H1 (cell line): ENCODE data around the gene WDR41. TPM values are rescaled to one million over a fixed set of nuclear protein-coding genes. Genes with fewer than 3 reads are reported as not detected.

Experiments
- CTCF ChIA-PET: fragments of 300-600 bp; sonication (Branson Sonifier 250); formaldehyde crosslinking; loops from one replicate; lab custom pipeline; 2021; ENCODE audit not compliant: partially characterized antibody; lab: Charles Lee
- POLR2A ChIA-PET: fragments of 300-600 bp; sonication (Branson Sonifier 250); formaldehyde crosslinking; loops from one replicate; lab custom pipeline; 2021; ENCODE audit warnings: inconsistent platforms; ENCODE audit not compliant: partially characterized antibody; lab: Charles Lee
- DNase-seq, 2 experiments: peaks; one replicate each; pipeline versions ENCODE4 v3.0.0 to v3.0.0-alpha.2; 2010 to 2022; ENCODE audit warnings: low spot score in 2 of 2, low read depth in 1 of 2, mixed read lengths in 1 of 2
- FAIRE-seq: peaks from 2 replicates; lab custom pipeline; 2011; peaks lifted over from hg19 to GRCh38; lab: Jason Lieb, UNC
- H2AFZ ChIP-seq: 2 replicates; pipeline ENCODE4 v1.8.1; 2012; ENCODE audit warnings: low read length, inconsistent platforms
- H2AK5ac ChIP-seq: 2 replicates; pipeline ENCODE4 v1.6.1; 2013; ENCODE audit warnings: low read depth, low read length
- H2BK120ac ChIP-seq: replicated peaks from 2 replicates; pipeline ENCODE3; 2013; ENCODE audit warnings: low read depth, low read length, inconsistent platforms
- H2BK12ac ChIP-seq: 2 replicates; pipeline ENCODE4 v1.6.1; 2013; ENCODE audit warnings: low read depth, low read length
- H2BK15ac ChIP-seq: 2 replicates; pipeline ENCODE4 v1.6.1; 2013; ENCODE audit warnings: low read length
- H2BK20ac ChIP-seq: 2 replicates; pipeline ENCODE4 v1.6.1; 2013; ENCODE audit warnings: low read length
- H2BK5ac ChIP-seq: 2 replicates; pipeline ENCODE4 v1.6.1; 2013; ENCODE audit warnings: low read depth, low read length
- H3K14ac ChIP-seq: 2 replicates; pipeline ENCODE4 v1.6.1; 2013; ENCODE audit warnings: inconsistent platforms; ENCODE audit not compliant: insufficient read length
- H3K18ac ChIP-seq: 2 replicates; pipeline ENCODE4 v1.6.1; 2013; ENCODE audit warnings: low read length; ENCODE audit errors: extremely low read depth
- H3K23ac ChIP-seq: 2 replicates; pipeline ENCODE4 v1.6.1; 2013; ENCODE audit warnings: inconsistent platforms; ENCODE audit not compliant: insufficient read length
- H3K23me2 ChIP-seq: 2 replicates; pipeline ENCODE4 v1.6.1; 2013; ENCODE audit warnings: low read depth, low read length
- H3K27ac ChIP-seq: 2 replicates; pipeline ENCODE4 v1.6.1; 2011; ENCODE audit warnings: low read depth, low read length, inconsistent platforms
- H3K27me3 ChIP-seq, 4 experiments: replicated peaks in 1 of 4; 1 replicate in 1 of 4; 2 replicates in 3 of 4; pipeline versions ENCODE4 v1.6.1 to v1.8.1; 2011 to 2013; ENCODE audit warnings: low read length in 3 of 4, mild to moderate bottlenecking in 3 of 4, inconsistent platforms in 2 of 4, mixed read lengths in 2 of 4, moderate library complexity in 1 of 4; ENCODE audit not compliant: control insufficient read depth in 3 of 4, insufficient read depth in 3 of 4; ENCODE audit errors: extremely low read depth in 1 of 4
- H3K36me3 ChIP-seq, 4 experiments: 2 replicates each; pipeline versions ENCODE4 v1.6.1 to v1.8.1; 2011 to 2013; ENCODE audit warnings: mild to moderate bottlenecking in 4 of 4, low read length in 3 of 4, moderate library complexity in 2 of 4, control low read depth in 1 of 4, inconsistent platforms in 1 of 4; ENCODE audit not compliant: insufficient read depth in 4 of 4, control insufficient read depth in 2 of 4
- H3K4ac ChIP-seq: replicated peaks from 2 replicates; pipeline ENCODE3; 2013; ENCODE audit warnings: low read length, low read depth, mixed read lengths, inconsistent platforms; ENCODE audit not compliant: insufficient read length
- H3K4me1 ChIP-seq, 4 experiments: replicated peaks in 1 of 4; 1 replicate in 1 of 4; 2 replicates in 3 of 4; pipeline versions ENCODE4 v1.6.1 to v1.8.1; 2011 to 2013; ENCODE audit warnings: low read length in 3 of 4, inconsistent platforms in 2 of 4, mixed read lengths in 1 of 4; ENCODE audit not compliant: insufficient read depth in 4 of 4, control insufficient read depth in 3 of 4
- H3K4me2 ChIP-seq, 2 experiments: 2 replicates each; pipeline versions ENCODE4 v1.6.1 to v1.8.1; 2011 to 2013; ENCODE audit warnings: low read depth in 2 of 2, low read length in 2 of 2, control low read depth in 1 of 2, inconsistent platforms in 1 of 2, mild to moderate bottlenecking in 1 of 2; ENCODE audit not compliant: insufficient read depth in 1 of 2
- H3K4me3 ChIP-seq, 4 experiments: fragments of 200-600, 300-600 bp in 1 of 4; sonication (generic), shearing (Covaris generic), sonication (Bioruptor Twin) in 1 of 4; 2 replicates each; pipeline versions ENCODE4 v1.5.1 to v1.8.1; 2011 to 2016; ENCODE audit warnings: low read length in 4 of 4, low read depth in 3 of 4, control low read depth in 2 of 4, inconsistent platforms in 2 of 4, mild to moderate bottlenecking in 2 of 4, mixed read lengths in 1 of 4, moderate library complexity in 1 of 4; ENCODE audit not compliant: insufficient read depth in 2 of 4; ENCODE audit errors: extremely low read depth in 1 of 4
- H3K56ac ChIP-seq: replicated peaks from 2 replicates; pipeline ENCODE3; 2013; ENCODE audit warnings: low read depth, mild to moderate bottlenecking, mixed read lengths, low read length, inconsistent platforms; ENCODE audit not compliant: insufficient read length
- H3K79me1 ChIP-seq: 2 replicates; pipeline ENCODE4 v1.6.1; 2013; ENCODE audit warnings: low read depth, low read length, control low read depth
- H3K79me2 ChIP-seq, 2 experiments: 2 replicates each; pipeline versions ENCODE4 v1.6.1 to v1.8.1; 2012 to 2013; ENCODE audit warnings: low read length in 2 of 2, mild to moderate bottlenecking in 2 of 2, inconsistent platforms in 1 of 2; ENCODE audit not compliant: insufficient read depth in 2 of 2, control insufficient read depth in 1 of 2
- H3K9ac ChIP-seq, 4 experiments: replicated peaks in 1 of 4; 1 replicate in 1 of 4; 2 replicates in 3 of 4; pipeline versions ENCODE4 v1.6.1 to v1.8.1; 2011 to 2013; ENCODE audit warnings: low read depth in 3 of 4, low read length in 3 of 4, control low read depth in 2 of 4, mild to moderate bottlenecking in 2 of 4, moderate library complexity in 2 of 4, inconsistent platforms in 1 of 4; ENCODE audit errors: extremely low read depth in 1 of 4
- H3K9me3 ChIP-seq, 2 experiments: 2 replicates each; pipeline versions ENCODE4 v1.6.1 to v1.8.1; 2012 to 2013; ENCODE audit warnings: mild to moderate bottlenecking in 2 of 2, moderate library complexity in 2 of 2, control low read depth in 1 of 2, inconsistent platforms in 1 of 2, low read depth in 1 of 2, low read length in 1 of 2, mixed read lengths in 1 of 2; ENCODE audit not compliant: insufficient read depth in 2 of 2
- H4K20me1 ChIP-seq, 2 experiments: replicated peaks in 1 of 2; 2 replicates each; pipeline versions ENCODE3 to v1.8.1; 2011 to 2013; ENCODE audit warnings: inconsistent platforms in 2 of 2, low read length in 2 of 2, mild to moderate bottlenecking in 1 of 2; ENCODE audit not compliant: insufficient read depth in 2 of 2, control insufficient read depth in 1 of 2
- H4K5ac ChIP-seq: 2 replicates; pipeline ENCODE4 v1.6.1; 2013; ENCODE audit warnings: low read length, low read depth, mixed read lengths, inconsistent platforms; ENCODE audit not compliant: insufficient read length
- H4K8ac ChIP-seq: 2 replicates; pipeline ENCODE4 v1.8.0; 2013; ENCODE audit warnings: mild to moderate bottlenecking, moderate library complexity, low read length, inconsistent platforms; ENCODE audit not compliant: insufficient read depth; ENCODE audit errors: extremely low read depth
- H4K91ac ChIP-seq: replicated peaks from 2 replicates; pipeline ENCODE3; 2013; ENCODE audit warnings: low read length, mixed read lengths, inconsistent platforms; ENCODE audit not compliant: insufficient read length
- EGR1 ChIP-seq: IDR thresholded peaks from 2 replicates; pipeline ENCODE4 v1.6.1; 2011; ENCODE audit warnings: low read depth, low read length, borderline replicate concordance
- RAD21 ChIP-seq, 2 experiments: IDR thresholded peaks in 1 of 2; conservative IDR thresholded peaks in 1 of 2; 2 replicates each; pipeline ENCODE4 v1.6.1; 2011; ENCODE audit warnings: low read depth in 2 of 2, low read length in 2 of 2, improper control_type of control experiment in 1 of 2, inconsistent platforms in 1 of 2, mild to moderate bottlenecking in 1 of 2, moderate library complexity in 1 of 2
- SAP30 ChIP-seq: fragments of 300-600 bp; sonication (generic); IDR thresholded peaks from 2 replicates; pipeline ENCODE4 v1.7.1; 2012; ENCODE audit warnings: low read length, moderate library complexity, mild to moderate bottlenecking, inconsistent platforms; ENCODE audit not compliant: insufficient read depth, insufficient replicate concordance
- WGBS, 2 experiments: shearing (Covaris generic) in 1 of 2; methylation state at CpG; one replicate each; pipeline versions ENCODE4 v1.1.6 to v1.1.7; 2013 to 2015; ENCODE audit warnings: low lambda C conversion rate in 2 of 2, mixed read lengths in 2 of 2, inconsistent platforms in 1 of 2, low coverage in 1 of 2, missing lambda C conversion rate in 1 of 2; ENCODE audit not compliant: insufficient replicate concordance in 2 of 2, insufficient coverage in 1 of 2, insufficient read length in 1 of 2; ENCODE audit errors: extremely low coverage in 1 of 2, missing lambda C conversion rate in 1 of 2; 5-methylcytosine and 5-hydroxymethylcytosine counted together
- polyA plus RNA-seq, 7 experiments: library from polyadenylated mRNA; depleted of rRNA in 3 of 7; stranded (reverse) in 5 of 7; unstranded in 2 of 7; fragments of >200 nt in 5 of 7; fragments of 200-250 nt in 2 of 7; gene quantifications; 1 replicate in 5 of 7; 2 replicates in 1 of 7; 4 replicates in 1 of 7; pipeline versions ENCODE4 v1.2.1 to v1.2.3, GENCODE V29; 2011 to 2013; ENCODE audit warnings: missing spikeins in 2 of 7, mixed read lengths in 2 of 7
- total RNA-seq: library from RNA; stranded (reverse); fragmentation: NEBNext Ultra II Directional; extraction: Animal tissue kit (Norgen Biotek cat#: 25700); gene quantifications from 2 replicates; pipeline ENCODE4 v1.2.1, GENCODE V29; 2021

The WDR41 gene
- total and polyA plus RNA-seq, 2 of the 8 experiments (the other 6 are each of a cell fraction or from before 2014, with no cell fraction given) = 16.4 to 44.9 TPM

DNA sequence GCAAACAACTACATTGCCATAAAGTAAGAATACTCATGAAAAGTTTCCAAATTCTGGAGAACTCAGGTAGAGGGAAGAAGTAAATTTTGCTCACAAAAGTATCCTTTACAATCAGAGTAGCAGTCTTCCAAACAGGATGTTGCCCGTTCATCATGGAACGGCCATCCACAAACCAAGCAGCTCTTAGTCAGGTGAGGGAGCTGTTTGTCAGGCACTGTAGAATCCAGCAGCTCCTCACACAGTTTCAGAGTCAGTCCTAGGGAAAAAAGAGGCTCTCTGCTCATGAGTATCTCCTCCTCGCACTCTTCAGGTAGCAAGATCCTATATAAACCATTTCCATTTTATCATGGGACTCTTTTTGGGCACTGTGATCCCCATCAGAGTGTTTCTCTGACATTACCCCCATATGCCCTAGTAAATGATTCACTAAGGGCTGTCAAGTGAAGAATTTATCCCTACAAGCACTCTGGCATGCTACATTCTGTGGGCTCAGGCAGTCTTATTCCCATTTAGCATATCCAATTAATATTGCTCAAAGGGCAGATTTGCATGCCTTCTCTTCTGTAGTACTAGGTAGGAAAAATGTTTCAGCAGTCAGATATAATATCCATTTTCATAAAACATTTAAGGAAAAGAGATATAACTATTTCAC lies 97.9 kb downstream of the WDR41 start:
- no peak overlapping the region for H2BK12ac ChIP-seq
- no peak overlapping the region for H2AK5ac ChIP-seq
- H2BK20ac ChIP-seq = no peak overlapping the region
- no peak overlapping the region for H2BK5ac ChIP-seq
- TF ChIP-seq EGR1 (no peak), RAD21 (IDR thresholded peaks at IDR 0.05 in 1 of 2, conservative IDR thresholded peaks at IDR 0.05 in 1 of 2; ENCODE audit: low read depth in 2 of 2, low read length in 2 of 2) (peak; percentile 13 to 27; a peak in 1 of 4 replicates), SAP30 (no peak)
- WGBS, 2 experiments = 68% methylated on average over 3 of the region's 3 CpGs; no CpG with 5 or more reads in 1 of the 2 experiments
- CTCF ChIA-PET = no interaction called here
- H3K36me3 ChIP-seq = no peaks in the 10 kb centered on the region
- H3K27me3 ChIP-seq = no peaks in the 10 kb centered on the region
- H4K8ac ChIP-seq = no peak overlapping the region
- POLR2A ChIA-PET = interaction anchor here (1.2 kb wide), 1 partner anchor 297 kb away, joined by 3 read pairs; no protein-coding TSS in a partner anchor
- H3K9me3 ChIP-seq = no peaks in the 10 kb centered on the region
- no peak overlapping the region for H3K4ac ChIP-seq
- H2AFZ ChIP-seq = no peak overlapping the region
- H3K18ac ChIP-seq = no peak overlapping the region
- H3K79me1 ChIP-seq = no peaks in the 10 kb centered on the region; the same call in 1 of the 2 replicates
- DNase-seq = no peak
- no peak overlapping the region for H3K4me2 ChIP-seq
- no peak overlapping the region for H3K4me3 ChIP-seq
- no peak overlapping the region for H4K91ac ChIP-seq
- H4K5ac ChIP-seq = no peak overlapping the region
- H3K23ac ChIP-seq = no peak overlapping the region
- no peak overlapping the region for H2BK15ac ChIP-seq
- no peaks in the 10 kb centered on the region for H3K23me2 ChIP-seq
- H3K27ac ChIP-seq = no peak overlapping the region
- no peak overlapping the region for H3K9ac ChIP-seq
- peaks cover 0 to 5% (median 0%) of the 10 kb centered on the region in 4 experiments; a peak in 1 of 7 replicates for H3K4me1 ChIP-seq
- H4K20me1 ChIP-seq = no peaks in the 10 kb centered on the region
- FAIRE-seq = no peak
- H2BK120ac ChIP-seq = no peak overlapping the region
- no peaks in the 10 kb centered on the region for H3K79me2 ChIP-seq
- no peak overlapping the region for H3K14ac ChIP-seq
- H3K56ac ChIP-seq = no peak overlapping the region
